ENCODE data around the gene TFIP11.

TFIP11 gene

GRCh38 chr22:26447584-26448329 lies 64.5 kb downstream of the TFIP11 start:
- no peak for DNase-seq (ENCODE audit: low spot score)

GRCh38 chr22:26446808-26447515 lies 65.3 kb downstream of the TFIP11 start:
- no peak for DNase-seq (ENCODE audit: low spot score)

GRCh38 chr22:26445577-26446275 lies 66.5 kb downstream of the TFIP11 start:
- DNase-seq (ENCODE audit: low spot score): no peak

GRCh38 chr22:26444777-26445176 lies 67.5 kb downstream of the TFIP11 start:
- no peak for DNase-seq (ENCODE audit: low spot score)

GRCh38 chr22:26443901-26444690 lies 68.2 kb downstream of the TFIP11 start:
- DNase-seq (ENCODE audit: low spot score): no peak

GRCh38 chr22:26442086-26442756 lies 70.1 kb downstream of the TFIP11 start:
- DNase-seq (ENCODE audit: low spot score): no peak

Data from LoVo (cell line).